C1 segment of cervical spinal cord (tissue), 14 donors: ENCODE measurements around the gene ARNT2.
A peak's percentile ranks its signal among the peaks of the same experiment; 100 is the strongest.

Source experiments
- DNase-seq, 14 donors: peaks; one replicate each; lab custom pipeline; 2025; lab: John Stamatoyannopoulos, UW

The ARNT2 gene

GRCh38 chr15:80512726-80513660 is 108.8 kb downstream of the ARNT2 start:
- peak in 2 of 14 donors; percentile 50 to 56 for DNase-seq

GRCh38 chr15:80514071-80514780 is 110.0 kb downstream of the ARNT2 start:
- DNase-seq, result no peak

DNA sequence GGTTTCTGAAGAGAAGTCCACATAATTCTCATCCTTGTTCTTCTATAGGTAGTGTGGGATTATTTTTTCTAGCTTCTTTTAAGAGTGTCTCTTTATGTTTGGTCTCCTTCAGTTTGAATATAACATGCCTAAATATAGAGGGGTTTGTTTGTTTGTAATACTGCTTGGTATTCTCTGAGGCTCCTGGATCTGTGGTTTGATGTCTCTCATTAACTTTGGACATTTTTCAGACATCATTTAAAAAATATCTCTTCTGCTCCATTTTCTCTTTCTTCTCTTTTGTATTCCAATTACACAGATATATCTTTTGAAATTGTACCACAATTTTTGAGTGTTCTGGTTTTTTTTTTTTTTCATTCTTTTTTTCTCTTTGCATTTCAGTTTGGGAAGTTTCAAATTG is 113.1 kb downstream of the ARNT2 start:
- DNase-seq, result no peak

DNA sequence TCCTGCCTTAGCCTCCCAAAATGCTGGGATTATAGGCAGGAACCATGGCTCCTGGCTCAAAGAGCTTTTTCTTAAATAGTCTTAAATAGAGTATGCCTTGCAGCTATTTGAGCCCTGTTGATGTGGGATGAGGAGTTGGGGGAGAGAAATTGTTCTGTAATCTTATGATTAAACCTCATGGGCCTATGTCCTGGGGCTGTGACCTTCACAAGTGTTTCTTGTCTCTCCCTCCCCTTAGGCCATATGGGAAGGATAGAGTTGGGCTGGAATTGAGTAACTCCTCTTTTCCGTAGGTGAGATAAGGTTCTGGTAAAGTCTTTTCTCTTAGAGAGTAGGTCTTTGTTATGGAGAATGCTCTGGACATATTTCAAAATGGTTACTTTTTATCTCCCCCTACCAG is 114.3 kb downstream of the ARNT2 start:
- DNase-seq, result no peak

GRCh38 chr15:80523746-80524145 is 119.6 kb downstream of the ARNT2 start:
- no peak for DNase-seq

DNA sequence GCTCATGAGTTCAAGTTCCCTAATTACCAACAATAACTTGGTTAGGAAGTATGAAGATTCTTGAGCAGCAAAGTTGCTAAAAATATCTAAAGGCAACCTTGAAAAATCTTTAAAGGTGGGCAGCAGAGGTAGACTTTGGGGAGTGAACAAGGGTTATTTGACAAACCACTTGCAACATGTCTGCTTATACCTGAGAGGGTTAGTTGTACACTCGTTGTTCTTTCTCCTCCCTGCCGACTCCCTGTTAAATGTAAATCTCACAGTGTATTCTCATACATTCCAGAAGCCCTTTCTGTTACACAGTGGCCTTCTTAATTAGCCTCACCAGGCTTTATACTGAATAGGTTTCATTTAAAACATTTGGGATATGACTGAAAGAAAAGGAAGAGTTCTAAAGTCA is 121.7 kb downstream of the ARNT2 start:
- no peak for DNase-seq

GRCh38 chr15:80526556-80527340 is 122.6 kb downstream of the ARNT2 start:
- peak in 1 of 14 donors; percentile 7 for DNase-seq

DNA sequence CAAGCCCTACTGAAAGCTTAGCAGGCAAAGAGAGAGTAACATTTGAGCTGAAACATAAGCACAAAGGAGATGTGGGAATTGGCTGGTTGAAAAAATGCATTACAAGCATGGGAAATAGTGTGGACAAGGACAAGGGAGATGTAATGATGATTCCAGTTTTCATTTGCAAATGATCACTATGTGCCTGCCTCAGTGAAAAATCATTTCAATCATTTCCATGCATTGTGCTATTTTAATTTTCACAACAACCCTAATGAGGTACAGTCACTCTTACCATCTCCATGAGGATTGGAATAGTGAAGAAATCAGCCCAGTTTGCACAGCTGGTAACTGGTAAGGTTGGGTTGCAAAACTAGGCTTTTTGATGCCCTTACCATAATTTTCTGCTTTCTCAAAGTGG is 123.2 kb downstream of the ARNT2 start:
- DNase-seq, result no peak

GRCh38 chr15:80527961-80528360 is 123.8 kb downstream of the ARNT2 start:
- DNase-seq, result no peak

GRCh38 chr15:80530737-80531365 is 126.7 kb downstream of the ARNT2 start:
- no peak for DNase-seq

DNA sequence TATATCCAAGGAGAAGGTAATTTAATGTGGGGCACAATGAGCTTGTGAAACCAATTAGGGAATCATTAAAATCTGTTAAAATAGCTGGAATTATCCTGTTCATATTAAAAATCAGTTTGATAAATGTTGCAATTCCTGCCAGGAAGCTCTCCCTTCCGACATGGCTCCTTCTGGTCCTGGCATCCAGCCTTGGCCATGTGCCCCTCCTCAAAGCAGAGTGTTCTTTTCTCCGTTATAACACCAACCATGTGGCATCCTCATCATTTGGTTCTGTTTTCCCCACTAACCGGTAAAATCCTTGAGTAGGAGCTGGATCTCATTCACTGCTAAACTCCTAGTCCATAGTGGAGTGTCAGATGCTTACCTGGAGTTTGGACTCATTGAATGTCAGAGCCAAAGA is 127.2 kb downstream of the ARNT2 start:
- peak in 1 of 14 donors; percentile 70 for DNase-seq

GRCh38 chr15:80531796-80532195 is 127.6 kb downstream of the ARNT2 start:
- no peak for DNase-seq

GRCh38 chr15:80533790-80534333 is 129.7 kb downstream of the ARNT2 start:
- DNase-seq, result no peak

GRCh38 chr15:80536231-80536630 is 132.0 kb downstream of the ARNT2 start:
- DNase-seq, result no peak

DNA sequence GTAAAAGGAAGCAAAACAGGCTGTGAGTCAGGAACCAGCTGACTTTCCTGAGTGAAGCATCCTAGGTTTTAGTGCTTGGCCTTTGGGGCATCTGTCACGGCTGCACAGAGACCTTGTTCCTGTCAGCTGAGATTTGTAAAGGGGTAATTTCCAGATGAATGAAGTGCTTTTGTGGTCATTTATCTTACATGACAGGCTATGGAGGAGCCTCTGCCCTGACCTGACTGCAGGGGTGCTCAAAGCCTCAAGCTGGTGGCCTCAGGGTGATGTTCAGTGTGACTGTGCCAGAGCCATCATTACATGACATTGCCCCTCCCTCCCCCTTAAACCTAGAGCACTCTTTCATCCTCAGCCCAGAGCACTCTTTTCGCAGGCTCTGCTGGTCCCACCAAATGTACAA is 132.5 kb downstream of the ARNT2 start:
- no peak for DNase-seq

- DNase-seq, result no peak
These were observed 140.9 kb downstream of the ARNT2 start for GRCh38 chr15:80545078-80545477.

DNA sequence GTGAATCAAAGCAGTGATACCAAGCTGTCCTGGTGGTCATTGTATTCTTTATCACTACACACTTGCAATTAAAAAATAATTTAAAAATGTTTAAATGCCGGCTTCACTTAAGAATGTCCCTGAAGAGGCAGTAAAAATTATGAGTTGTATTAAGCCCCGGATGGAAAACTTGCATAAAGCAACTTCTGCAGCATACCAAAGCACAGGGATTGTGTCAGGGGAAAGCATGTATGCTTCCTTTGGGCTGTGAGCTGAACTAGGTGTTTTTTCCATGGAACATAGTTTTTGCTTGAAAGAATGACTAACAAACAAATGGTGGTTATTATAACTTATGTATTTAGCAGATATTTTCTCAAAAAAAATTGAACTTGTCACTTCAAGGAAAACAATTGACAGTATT is 143.1 kb downstream of the ARNT2 start:
- DNase-seq, result no peak

DNA sequence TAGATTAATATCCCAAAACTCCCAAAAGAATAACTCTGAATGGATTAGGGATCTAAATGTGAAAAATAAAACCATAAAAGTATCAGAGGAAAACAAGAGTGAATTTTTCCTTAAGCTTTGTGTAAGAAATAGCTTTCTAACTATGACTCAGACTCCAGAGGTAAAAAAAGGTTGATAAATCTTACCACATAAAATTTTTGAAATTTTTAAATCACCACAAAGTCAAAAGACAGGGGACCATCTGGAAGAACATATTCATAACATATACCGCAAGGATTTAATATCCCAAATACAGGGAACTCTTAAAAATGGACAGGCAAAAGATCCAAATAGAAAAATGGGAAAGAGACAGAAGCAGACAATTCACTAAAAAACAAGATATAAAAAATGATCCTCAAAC is 145.0 kb downstream of the ARNT2 start:
- no peak for DNase-seq

- DNase-seq, result no peak
These were observed 145.5 kb downstream of the ARNT2 start for GRCh38 chr15:80549654-80550053.

DNA sequence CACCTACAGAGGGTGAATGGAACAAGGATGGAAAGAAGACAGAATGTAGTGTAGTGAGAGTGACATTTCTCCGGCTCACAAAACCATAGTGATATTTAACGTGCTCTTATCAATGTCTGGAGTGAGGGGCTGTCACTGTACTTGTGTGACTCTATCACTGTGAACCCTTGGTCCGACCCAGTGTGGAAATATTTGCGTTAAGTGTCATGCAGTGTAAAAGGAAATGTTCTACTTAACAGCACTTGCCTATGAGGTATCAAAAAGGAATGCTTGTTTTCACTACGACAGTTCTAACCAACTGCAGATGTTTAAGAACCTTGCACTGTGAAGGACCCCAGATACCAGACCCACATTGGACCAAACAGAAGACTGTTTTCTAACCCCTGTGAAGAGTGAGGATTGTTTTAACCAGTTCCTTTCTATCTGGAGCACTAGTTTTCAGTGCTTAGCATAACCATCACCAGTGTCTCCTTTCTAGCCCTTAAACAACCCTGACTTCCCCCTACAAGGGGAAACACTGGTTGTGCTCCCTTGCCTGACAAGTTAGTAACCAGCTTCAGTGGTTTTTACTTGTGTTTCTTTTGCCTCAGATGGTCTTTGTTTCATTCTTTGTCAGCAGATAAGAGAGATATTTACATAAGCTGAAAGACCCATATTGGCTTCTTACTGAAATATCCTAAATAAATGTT is 146.2 kb downstream of the ARNT2 start:
- no peak for DNase-seq

DNA sequence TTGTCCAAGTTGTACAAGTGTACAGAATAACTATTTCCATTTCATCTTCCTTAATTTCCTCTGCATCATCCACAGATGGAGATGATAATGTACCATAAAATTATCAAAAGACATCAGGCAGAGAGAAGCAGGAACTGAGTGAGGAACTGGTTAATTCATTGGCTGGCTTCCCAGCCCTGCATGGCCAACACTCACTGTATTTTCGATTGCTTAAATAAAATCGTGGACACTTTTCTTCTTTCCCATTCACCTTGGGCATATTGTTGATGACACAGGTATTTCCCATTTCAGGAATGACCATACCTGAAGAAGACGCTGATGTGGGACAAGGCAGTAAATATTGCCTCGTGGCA is 146.7 kb downstream of the ARNT2 start:
- DNase-seq, result no peak
